ENCODE measurements around the gene S100P. TPM values are rescaled to one million over a fixed set of nuclear protein-coding genes. Genes with fewer than 3 reads are reported as not detected.
"Not testable (repeated sequence)": the region's sequence is repeated elsewhere in the genome, so short reads cannot be mapped to it uniquely, and the experiment has no call there.

S100P gene
- total and polyA plus RNA-seq, 2 donors (not counting 1 experiment from before 2014, with no cell fraction given), result 0.07 TPM; not detected in 1

GRCh38 chr4:6655291-6655690 lies 38.4 kb upstream of the S100P start:
- no CpG with 5 or more reads among the region's 2 CpGs for WGBS (ENCODE audit: insufficient coverage)
- H3K4me3 Mint-ChIP-seq; ATAC-seq (ENCODE audit: low read depth); H3K4me3 ChIP-seq (ENCODE audit: control extremely low read depth in 1 of 5, extremely low read depth in 1 of 5, insufficient read depth in 1 of 5, low read depth in 2 of 5, low read length in 4 of 5); intact Hi-C loops (cut with micrococcal nuclease); H4K20me1 ChIP-seq (ENCODE audit: control insufficient read depth, insufficient read depth, low read length, poor library complexity, severe bottlenecking); H3K9me3 Mint-ChIP-seq (ENCODE audit: insufficient read depth); H3K27ac ChIP-seq (ENCODE audit: low read length in 2 of 2); H3K79me2 ChIP-seq (ENCODE audit: control insufficient read depth, insufficient read depth, low read length); H3K9ac ChIP-seq (ENCODE audit: low read length); POLR2A ChIA-PET; CTCF ChIA-PET; H3K4me1 Mint-ChIP-seq; H2AFZ ChIP-seq (ENCODE audit: insufficient read depth, low read depth, low read length, poor library complexity, severe bottlenecking); H3K4me2 ChIP-seq (replicated peaks; ENCODE audit: low read depth, low read length, poor library complexity, severe bottlenecking); DNase-seq; H3K9me3 ChIP-seq (ENCODE audit: control extremely low read depth in 1 of 3, control insufficient read depth in 2 of 3, insufficient read depth in 1 of 3, low read length in 2 of 3); H3K27ac Mint-ChIP-seq; H3K36me3 ChIP-seq (replicated peaks in 1 of 2; ENCODE audit: control extremely low read depth in 1 of 2, control insufficient read depth in 1 of 2, extremely low read depth in 1 of 2, insufficient read depth in 2 of 2, low read length in 1 of 2): not testable (repeated sequence)
- Histone ChIP-seq H3K27me3 (replicated peaks in 1 of 4; ENCODE audit: control extremely low read depth in 1 of 4, control insufficient read depth in 3 of 4, insufficient read depth in 4 of 4, low read length in 3 of 4) (peaks cover 0 to 13% (median 6%) of the 10 kb centered on the region in 4 experiments), H3K4me1 (ENCODE audit: control insufficient read depth in 2 of 2, insufficient read depth in 2 of 2, low read length in 2 of 2) (peaks cover 8 to 11% of the 10 kb centered on the region in 2 donors)
- peaks cover 11% of the 10 kb centered on the region for H3K27me3 Mint-ChIP-seq

GRCh38 chr4:6655924-6656323 lies 37.8 kb upstream of the S100P start:
- POLR2A ChIA-PET, result interaction anchor here (0.6 kb wide), 1 partner anchor 214 kb away, joined by 3 read pairs; no protein-coding TSS in a partner anchor
- Mint-ChIP-seq H3K4me1 (peaks cover 2% of the 10 kb centered on the region), H3K4me3 (no peak overlapping the region), H3K27ac (no peak overlapping the region), H3K27me3 (peaks cover 11% of the 10 kb centered on the region), H3K9me3 (ENCODE audit: insufficient read depth) (no peaks in the 10 kb centered on the region)
- H3K27ac ChIP-seq (ENCODE audit: low read length in 2 of 2), result no peak overlapping the region
- no peak overlapping the region for H3K4me3 ChIP-seq (ENCODE audit: control extremely low read depth in 1 of 5, extremely low read depth in 1 of 5, insufficient read depth in 1 of 5, low read depth in 2 of 5, low read length in 4 of 5)
- no peak overlapping the region for H3K4me2 ChIP-seq (replicated peaks; ENCODE audit: low read depth, low read length, poor library complexity, severe bottlenecking)
- H3K9ac ChIP-seq (ENCODE audit: low read length), result no peak overlapping the region
- ATAC-seq (ENCODE audit: low read depth) (no peak), DNase-seq (no peak)
- CTCF ChIA-PET, result no interaction called here
- no peaks in the 10 kb centered on the region for H3K79me2 ChIP-seq (ENCODE audit: control insufficient read depth, insufficient read depth, low read length)
- H3K36me3 ChIP-seq (replicated peaks in 1 of 2; ENCODE audit: control extremely low read depth in 1 of 2, control insufficient read depth in 1 of 2, extremely low read depth in 1 of 2, insufficient read depth in 2 of 2, low read length in 1 of 2), result no peaks in the 10 kb centered on the region
- H2AFZ ChIP-seq (ENCODE audit: insufficient read depth, low read depth, low read length, poor library complexity, severe bottlenecking), result no peak overlapping the region
- 99% methylated on average over 5 of the region's 5 CpGs for WGBS (ENCODE audit: insufficient coverage)
- H3K4me1 ChIP-seq (ENCODE audit: control insufficient read depth in 2 of 2, insufficient read depth in 2 of 2, low read length in 2 of 2), result peaks cover 8 to 11% of the 10 kb centered on the region in 2 donors
- H4K20me1 ChIP-seq (ENCODE audit: control insufficient read depth, insufficient read depth, low read length, poor library complexity, severe bottlenecking), result no peaks in the 10 kb centered on the region
- peaks cover 0 to 8% (median 1%) of the 10 kb centered on the region in 3 donors for H3K9me3 ChIP-seq (ENCODE audit: control extremely low read depth in 1 of 3, control insufficient read depth in 2 of 3, insufficient read depth in 1 of 3, low read length in 2 of 3)
- peaks cover 0 to 16% (median 6%) of the 10 kb centered on the region in 4 experiments for H3K27me3 ChIP-seq (replicated peaks in 1 of 4; ENCODE audit: control extremely low read depth in 1 of 4, control insufficient read depth in 3 of 4, insufficient read depth in 4 of 4, low read length in 3 of 4)
- intact Hi-C loops (cut with micrococcal nuclease), result no loop called here
- no peak for TF ChIP-seq CTCF (IDR thresholded peaks at IDR 0.05)
- TF ChIP-seq EZH2 (IDR thresholded peaks at IDR 0.05; ENCODE audit: borderline replicate concordance, insufficient read depth, low read depth, low read length, poor library complexity, severe bottlenecking), result no peak

All from B cell (primary cell).